OCI-LY1 (cell line): ENCODE results near the gene CAMK2A.

Experiments
- H2AFZ ChIP-seq: fragments of 200-600 bp; sonication (generic), shearing (Covaris generic); 2 replicates; pipeline ENCODE4 v1.6.0; 2014; ENCODE audit warnings: antibody characterized with exemption, mild to moderate bottlenecking, low read length
- H3F3A ChIP-seq: fragments of 200-600 bp; sonication (generic), shearing (Covaris generic); 2 replicates; pipeline ENCODE4 v1.6.0; 2014; ENCODE audit warnings: mild to moderate bottlenecking, antibody characterized with exemption, low read length, moderate library complexity; ENCODE audit not compliant: insufficient read depth
- H3K27ac ChIP-seq: fragments of 200-600 bp; sonication (generic); 2 replicates; pipeline ENCODE4 v1.5.1; 2014; ENCODE audit warnings: low read length, mixed run types, mild to moderate bottlenecking, low read depth; ENCODE audit not compliant: poor library complexity, severe bottlenecking
- H3K27me3 ChIP-seq: fragments of 200-600 bp; sonication (generic); 2 replicates; pipeline ENCODE4 v1.6.0; 2014; ENCODE audit warnings: antibody characterized with exemption, mild to moderate bottlenecking, low read length, moderate library complexity; ENCODE audit not compliant: insufficient read depth
- H3K36me3 ChIP-seq: fragments of 200-600 bp; sonication (generic); 2 replicates; pipeline ENCODE4 v1.6.1; 2014; ENCODE audit warnings: mild to moderate bottlenecking, antibody characterized with exemption, low read length, moderate library complexity, mixed read lengths; ENCODE audit not compliant: insufficient read depth
- H3K4me1 ChIP-seq: fragments of 200-600 bp; sonication (generic); 2 replicates; pipeline ENCODE4 v1.5.1; 2014; ENCODE audit warnings: mild to moderate bottlenecking, low read length, moderate library complexity; ENCODE audit not compliant: insufficient read depth, severe bottlenecking
- H3K4me2 ChIP-seq: fragments of 200-600 bp; sonication (generic), shearing (Covaris generic); 2 replicates; pipeline ENCODE4 v1.6.1; 2014; ENCODE audit warnings: low read length
- H3K4me3 ChIP-seq: fragments of 200-600 bp; sonication (generic); 2 replicates; pipeline ENCODE4 v1.5.1; 2014; ENCODE audit warnings: low read length, low read depth, mild to moderate bottlenecking, mixed read lengths; ENCODE audit not compliant: poor library complexity, severe bottlenecking
- H3K79me2 ChIP-seq: fragments of 200-600 bp; shearing (Covaris generic); 2 replicates; pipeline ENCODE4 v1.6.1; 2016; ENCODE audit warnings: mixed run types, low read length, mixed read lengths; ENCODE audit not compliant: insufficient read depth
- H3K9ac ChIP-seq: fragments of 200-600 bp; sonication (generic), shearing (Covaris generic); 2 replicates; pipeline ENCODE4 v1.6.1; 2014; ENCODE audit warnings: mild to moderate bottlenecking, low read length, mixed read lengths
- H3K9me2 ChIP-seq: fragments of 200-600 bp; sonication (generic), shearing (Covaris generic); 2 replicates; pipeline ENCODE4 v1.6.1; 2014; ENCODE audit warnings: low read depth, mild to moderate bottlenecking, low read length, mixed read lengths
- H3K9me3 ChIP-seq: fragments of 200-600 bp; shearing (Covaris generic); 2 replicates; pipeline ENCODE4 v1.6.1; 2014; ENCODE audit warnings: low read length, mixed read lengths
- H4K20me1 ChIP-seq: fragments of 200-600 bp; sonication (generic), shearing (Covaris generic); 2 replicates; pipeline ENCODE4 v1.6.0; 2016; ENCODE audit warnings: mild to moderate bottlenecking, low read length; ENCODE audit not compliant: insufficient read depth
- CTCF ChIP-seq: fragments of 200-600 bp; sonication (generic), shearing (Covaris generic); IDR thresholded peaks from 2 replicates; pipeline ENCODE4 v1.5.1; 2017; ENCODE audit warnings: mild to moderate bottlenecking, antibody characterized with exemption, low read length, moderate library complexity, mixed read lengths
- EZH2 ChIP-seq: fragments of 200-600 bp; sonication (generic), shearing (Covaris generic); IDR thresholded peaks from 2 replicates; pipeline ENCODE4 v1.8.0; 2017; ENCODE audit warnings: borderline replicate concordance, mixed run types, mild to moderate bottlenecking, antibody characterized with exemption, low read length, moderate library complexity, mixed read lengths

CAMK2A gene

GRCh38 chr5:150265870-150266383, 23.6 kb downstream of the CAMK2A start:
- Histone ChIP-seq H3K36me3 (no peaks in the 10 kb centered on the region), H4K20me1 (no peaks in the 10 kb centered on the region), H3K27me3 (no peaks in the 10 kb centered on the region), H2AFZ (no peak overlapping the region), H3K9ac (no peak overlapping the region), H3K9me3 (no peaks in the 10 kb centered on the region), H3F3A (no peaks in the 10 kb centered on the region), H3K4me2 (no peak overlapping the region), H3K27ac (no peak overlapping the region), H3K79me2 (no peaks in the 10 kb centered on the region), H3K9me2 (no peaks in the 10 kb centered on the region), H3K4me1 (no peaks in the 10 kb centered on the region), H3K4me3 (no peak overlapping the region)
- no peak for TF ChIP-seq CTCF
- TF ChIP-seq EZH2 = no peak

- no peak for TF ChIP-seq CTCF
- TF ChIP-seq EZH2 = no peak
- H3K27ac ChIP-seq = no peak overlapping the region
- no peaks in the 10 kb centered on the region for H3K36me3 ChIP-seq
- H4K20me1 ChIP-seq = no peaks in the 10 kb centered on the region
- no peaks in the 10 kb centered on the region for H3F3A ChIP-seq
- no peak overlapping the region for H3K9ac ChIP-seq
- no peaks in the 10 kb centered on the region; the same call in 1 of the 2 replicates for H3K27me3 ChIP-seq
- H3K9me3 ChIP-seq = no peaks in the 10 kb centered on the region
- no peaks in the 10 kb centered on the region for H3K9me2 ChIP-seq
- no peaks in the 10 kb centered on the region for H3K79me2 ChIP-seq
- no peak overlapping the region for H2AFZ ChIP-seq
- no peak overlapping the region for H3K4me2 ChIP-seq
- no peak overlapping the region for H3K4me3 ChIP-seq
- H3K4me1 ChIP-seq = no peaks in the 10 kb centered on the region
Observed at GRCh38 chr5:150264667-150265603, 24.6 kb downstream of the CAMK2A start.

GRCh38 chr5:150263801-150264621, 25.6 kb downstream of the CAMK2A start:
- Histone ChIP-seq H3K79me2 (no peaks in the 10 kb centered on the region), H2AFZ (no peak overlapping the region), H3K36me3 (no peaks in the 10 kb centered on the region), H3K9ac (no peak overlapping the region), H3K27me3 (no peaks in the 10 kb centered on the region; the same call in 1 of the 2 replicates), H3K27ac (no peak overlapping the region), H3K4me2 (no peak overlapping the region), H4K20me1 (no peaks in the 10 kb centered on the region), H3K4me1 (no peaks in the 10 kb centered on the region), H3F3A (no peaks in the 10 kb centered on the region), H3K9me3 (no peaks in the 10 kb centered on the region), H3K4me3 (no peak overlapping the region), H3K9me2 (no peaks in the 10 kb centered on the region)
- no peak for TF ChIP-seq CTCF
- TF ChIP-seq EZH2 = no peak
